HTERT RPE-1 (cell line): ENCODE data around the gene MAPK9.

Experiments
- in situ Hi-C: fragments of 300-500 bp; cut with MboI; formaldehyde crosslinking; loops from 4 replicates; pipeline ENCODE4 v1.14.3; 2020; ENCODE audit warnings: low sequenced_read_pairs

The MAPK9 gene

GRCh38 chr5:180297587-180298282 is 5.9 kb upstream of the MAPK9 start:
- in situ Hi-C loops, result no loop called here

DNA sequence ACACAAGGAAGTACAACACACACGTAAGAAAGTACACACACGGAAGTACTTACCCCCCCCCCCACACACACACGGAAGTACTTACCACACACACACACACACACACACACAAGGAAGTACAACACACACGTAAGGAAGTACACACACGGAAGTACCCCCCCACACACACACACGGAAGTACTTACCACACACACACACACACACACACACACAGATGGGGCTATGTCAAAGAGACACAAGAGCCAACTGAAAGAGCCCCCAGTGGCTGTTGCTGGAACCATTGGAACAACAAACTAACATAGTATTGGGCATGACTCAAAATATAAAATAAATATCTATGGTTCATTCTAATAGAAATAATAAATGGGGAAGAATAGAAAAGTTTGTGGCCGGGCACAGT is 4.9 kb upstream of the MAPK9 start:
- in situ Hi-C loops, result no loop called here

GRCh38 chr5:180294913-180295555 is 3.2 kb upstream of the MAPK9 start:
- in situ Hi-C loops, result no loop called here

DNA sequence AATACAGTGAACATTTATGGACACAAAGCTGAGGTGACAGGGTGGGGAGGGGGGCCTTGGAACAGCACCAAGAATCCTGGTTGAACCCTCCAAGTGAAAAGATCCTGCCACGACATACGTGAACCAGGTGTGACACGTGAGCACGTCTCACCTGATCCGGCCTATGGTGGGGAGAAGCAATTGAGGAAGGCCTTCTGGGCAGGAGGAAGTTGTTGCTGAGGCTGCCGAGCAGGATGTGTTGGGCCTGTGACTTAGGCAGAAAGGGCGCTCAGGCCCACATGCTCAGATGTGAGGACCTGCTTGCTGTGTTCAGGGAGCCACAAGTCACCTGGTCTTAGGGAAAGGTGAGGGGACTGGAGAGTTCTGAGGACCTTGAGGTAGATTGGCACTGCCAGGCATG is 2.5 kb upstream of the MAPK9 start:
- in situ Hi-C loops, result no loop called here

GRCh38 chr5:180291234-180291940 is 496 bp downstream of the MAPK9 start:
- in situ Hi-C loops, result no loop called here

DNA sequence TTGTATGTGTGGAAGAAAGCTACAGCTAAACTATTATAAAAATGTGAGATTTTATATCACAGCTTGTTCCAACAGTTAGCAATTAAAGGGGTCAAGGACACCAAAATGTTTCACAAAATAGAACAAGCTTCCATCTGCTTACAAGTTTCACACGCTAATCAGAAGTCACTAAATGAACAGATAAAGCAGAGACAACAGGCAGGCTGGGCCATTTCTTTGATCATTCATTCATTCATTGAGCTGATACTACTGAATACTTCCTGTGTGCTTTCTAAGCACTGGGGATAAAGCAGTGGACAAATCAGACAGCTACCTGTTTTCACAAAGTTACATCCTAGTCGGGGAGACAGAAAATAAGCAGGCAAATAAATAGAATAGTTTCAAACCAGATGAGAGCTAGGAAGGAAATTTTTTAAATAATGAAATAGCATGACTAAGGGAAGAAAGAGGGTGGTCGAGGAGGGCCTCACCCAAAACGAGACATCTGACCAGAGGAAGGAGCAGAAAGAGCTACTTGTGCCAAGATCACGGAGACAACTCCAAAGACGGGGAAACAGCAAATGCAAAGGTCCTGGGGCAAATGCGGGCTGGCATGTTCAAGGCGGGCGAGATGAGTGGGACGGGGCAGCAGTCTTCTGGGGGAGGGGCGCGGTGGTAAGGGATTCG is 1.2 kb downstream of the MAPK9 start:
- in situ Hi-C loops, result no loop called here

DNA sequence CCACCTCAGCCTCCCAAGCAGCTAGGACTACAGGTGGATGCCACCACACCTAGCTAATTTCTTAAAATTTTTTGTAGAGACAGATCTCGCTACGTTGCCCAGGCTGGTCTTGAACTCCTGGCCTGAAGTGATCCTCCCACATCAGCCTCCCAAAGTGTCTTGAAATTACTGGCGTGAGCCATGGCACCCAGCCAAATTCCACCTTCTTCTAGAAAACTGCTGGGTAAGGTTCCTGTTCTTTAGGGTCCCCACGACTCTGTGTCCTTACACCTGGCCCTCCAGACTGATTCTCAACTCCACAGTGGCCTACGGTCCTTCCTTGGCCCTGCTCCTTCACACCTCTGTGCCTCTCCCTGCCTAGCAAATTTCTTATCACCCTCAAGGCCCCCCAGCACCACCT is 1.9 kb downstream of the MAPK9 start:
- in situ Hi-C loops, result no loop called here

GRCh38 chr5:180289433-180289832 is 2.5 kb downstream of the MAPK9 start:
- in situ Hi-C loops, result no loop called here

- in situ Hi-C loops, result no loop called here
Measured at GRCh38 chr5:180287868-180288267, 4.0 kb downstream of the MAPK9 start.

DNA sequence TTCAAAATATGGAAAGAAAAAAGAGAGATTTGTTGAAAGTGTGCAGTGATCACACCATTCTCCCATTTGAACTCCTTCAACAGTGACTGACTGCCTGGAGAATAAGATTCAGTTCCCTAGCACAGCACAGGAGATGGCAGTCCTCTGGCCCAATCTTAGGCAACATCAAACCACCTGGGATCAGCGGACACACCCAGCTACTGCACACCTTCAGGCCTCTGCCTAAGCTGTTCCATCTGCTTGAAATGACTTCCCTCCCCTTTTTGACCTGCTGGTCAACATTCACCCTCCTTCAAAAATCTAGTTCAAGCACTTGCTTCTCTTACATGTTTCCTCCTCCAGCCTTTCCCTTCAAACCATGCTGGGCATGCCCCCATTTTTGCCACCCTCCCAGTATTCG is 4.5 kb downstream of the MAPK9 start:
- in situ Hi-C loops, result no loop called here

- in situ Hi-C loops, result no loop called here
Measured at GRCh38 chr5:180284149-180284548, 7.7 kb downstream of the MAPK9 start.

- in situ Hi-C loops, result no loop called here
Measured at GRCh38 chr5:180283026-180283615, 8.8 kb downstream of the MAPK9 start.

DNA sequence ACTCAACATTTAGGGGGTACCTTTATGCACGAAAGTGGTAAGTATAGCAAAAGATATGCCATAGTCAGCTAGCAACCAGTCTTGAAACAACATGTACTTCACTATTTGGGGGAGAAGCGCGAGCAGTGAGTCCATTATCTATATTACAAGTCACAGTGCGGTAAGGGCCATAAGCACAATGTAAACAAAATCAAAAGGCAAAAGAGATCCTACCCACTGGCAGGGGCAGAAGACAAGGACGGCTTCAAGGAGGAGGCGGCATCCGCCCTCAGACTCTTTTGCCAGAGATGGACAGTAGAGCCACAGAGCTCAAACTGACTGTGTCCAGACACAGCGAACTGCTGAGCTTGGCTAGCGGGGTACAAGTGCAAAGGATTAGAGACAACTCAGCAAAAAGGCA is 9.6 kb downstream of the MAPK9 start:
- in situ Hi-C loops, result no loop called here

- in situ Hi-C loops, result no loop called here
Measured at GRCh38 chr5:180281706-180282105, 10.2 kb downstream of the MAPK9 start.

DNA sequence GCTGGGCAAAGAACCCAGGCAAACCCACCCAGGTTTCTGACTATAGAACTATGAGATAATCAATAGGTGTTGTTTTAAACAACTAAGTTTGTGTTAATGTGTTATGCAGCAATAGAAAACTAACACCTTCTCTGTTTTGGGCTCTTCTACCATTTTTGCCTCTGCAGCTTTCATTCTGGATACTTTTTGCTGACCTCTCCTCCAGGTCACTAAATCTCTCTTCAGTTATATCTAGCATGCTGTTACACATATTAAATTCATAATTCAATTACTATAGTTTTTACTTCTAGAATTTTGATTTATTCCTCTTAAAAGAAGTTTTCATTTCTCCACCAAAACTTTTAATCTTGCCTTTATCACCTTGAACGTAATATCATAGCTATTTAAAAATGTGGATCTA is 17.2 kb downstream of the MAPK9 start:
- in situ Hi-C loops, result no loop called here

DNA sequence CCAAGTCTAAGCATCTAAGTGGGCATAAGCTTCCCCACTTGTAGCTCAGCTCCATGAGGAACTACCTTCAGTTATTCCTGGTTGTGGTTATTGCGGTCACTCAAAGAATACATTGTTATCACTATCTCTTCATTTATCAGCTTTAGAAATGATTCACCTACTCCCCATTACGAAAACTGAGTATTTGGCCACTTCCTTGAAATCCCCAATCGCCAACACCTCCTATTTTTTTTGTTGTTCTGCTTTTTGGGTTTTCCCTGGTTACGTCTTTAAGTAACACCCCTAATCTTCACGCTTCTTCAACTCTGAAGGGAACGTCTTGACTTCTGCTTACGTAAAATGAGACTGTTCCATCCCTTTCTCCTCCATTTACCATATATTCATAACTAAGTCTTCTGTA is 20.7 kb downstream of the MAPK9 start:
- in situ Hi-C loops, result no loop called here

GRCh38 chr5:180259260-180259611 is 32.6 kb downstream of the MAPK9 start:
- in situ Hi-C loops, result no loop called here

DNA sequence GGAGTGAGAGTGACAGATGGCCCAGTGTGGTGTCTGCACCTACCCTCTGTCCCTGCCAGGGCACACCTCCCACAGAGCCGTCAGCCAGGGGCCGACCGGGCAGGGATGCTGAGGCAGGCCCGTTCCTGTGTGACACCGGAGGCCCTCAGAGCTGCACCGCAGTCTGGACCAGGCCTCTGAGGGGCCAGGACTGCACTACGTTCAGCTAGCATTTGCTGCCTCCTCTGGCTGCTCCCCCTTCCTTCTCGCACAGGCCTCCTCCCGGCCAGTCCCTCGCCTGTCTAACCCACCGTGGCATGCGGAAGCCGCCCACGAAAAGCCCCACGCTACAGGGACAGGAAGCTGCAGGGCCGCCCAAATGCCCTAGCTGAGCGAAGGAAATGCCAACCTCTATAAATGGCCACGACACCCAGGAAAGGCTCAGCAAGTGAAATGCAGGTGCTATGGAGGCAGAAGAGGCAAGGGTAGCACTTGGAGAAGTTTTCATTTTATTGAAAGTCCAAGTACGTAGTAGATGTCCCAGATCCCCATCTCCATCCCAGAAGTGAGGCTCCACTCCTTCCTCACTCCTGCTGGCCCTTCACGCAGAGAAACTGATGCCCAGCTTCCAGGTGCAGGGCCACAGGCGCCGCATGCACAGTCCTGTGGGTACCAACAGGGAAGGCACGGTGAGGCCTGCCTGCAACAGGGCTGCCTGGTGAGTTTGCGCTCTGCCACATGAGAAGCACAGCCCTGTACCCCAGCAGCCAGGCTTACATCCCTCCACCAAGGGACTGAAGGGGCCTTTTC is 38.7 kb downstream of the MAPK9 start:
- in situ Hi-C loops, result no loop called here

DNA sequence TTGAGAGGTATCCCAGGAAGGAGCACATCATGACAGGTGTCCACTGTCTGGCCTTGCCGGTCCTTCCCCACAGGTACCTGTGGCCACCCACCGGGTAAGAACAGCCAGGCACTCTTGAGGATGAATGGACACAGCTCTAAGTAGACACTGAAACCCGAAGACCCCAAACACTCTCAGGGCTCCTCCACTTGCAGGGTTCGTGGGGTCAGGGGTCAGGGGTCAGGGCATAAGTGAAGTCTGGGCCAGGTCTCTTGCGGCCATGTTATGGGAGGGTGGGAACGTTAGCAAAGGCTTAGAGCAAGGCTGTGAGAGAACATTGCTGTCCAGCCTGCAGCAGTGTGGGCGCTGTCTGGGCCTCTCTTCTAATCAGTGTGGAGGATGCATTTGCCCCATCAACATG is 40.0 kb downstream of the MAPK9 start:
- in situ Hi-C loops, result no loop called here

- in situ Hi-C loops, result no loop called here
Measured at GRCh38 chr5:180251141-180251540, 40.7 kb downstream of the MAPK9 start.

- in situ Hi-C loops, result no loop called here
Measured at GRCh38 chr5:180250329-180250728, 41.6 kb downstream of the MAPK9 start.
